NT2/D1 (cell line): Measurements from ENCODE around the gene PCDH19.

Experiments
- SUZ12 ChIP-seq: IDR thresholded peaks from 2 replicates; pipeline ENCODE4 v1.6.1; 2011; ENCODE audit not compliant: insufficient read length, insufficient read depth; ENCODE audit errors: extremely low read depth
- YY1 ChIP-seq: IDR thresholded peaks from 2 replicates; pipeline ENCODE4 v1.6.1; 2011; ENCODE audit not compliant: insufficient read length, insufficient read depth
- ZNF274 ChIP-seq: IDR thresholded peaks from 2 replicates; pipeline ENCODE4 v1.6.1; 2011; ENCODE audit warnings: mild to moderate bottlenecking, low read depth, low read length

- TF ChIP-seq SUZ12 (no peak), ZNF274 (no peak), YY1 (no peak)
These were observed 2.0 kb downstream of the PCDH19 start for GRCh38 chrX:100407784-100408712.
